Prostate gland (tissue), 2 donors: Measurements from ENCODE around the gene POU6F2. TPM values are rescaled to one million over a fixed set of nuclear protein-coding genes. Genes with fewer than 3 reads are reported as not detected.

ENCODE experiments used
- DNase-seq: peaks from one replicate; pipeline ENCODE4 v3.0.0-alpha.2; 2019; ENCODE audit warnings: low spot score
- H3K27ac ChIP-seq, 2 donors: fragments of 200-600 bp; sonication (generic); 2 replicates each; pipeline ENCODE4 v1.5.1; 2017 to 2019
- H3K27me3 ChIP-seq: fragments of 200-600 bp; sonication (generic); replicated peaks from 2 replicates; pipeline ENCODE4 v1.5.1; 2019; ENCODE audit not compliant: insufficient read depth
- H3K36me3 ChIP-seq, 2 donors: fragments of 200-600 bp; sonication (generic); 1 replicate in 1 of 2; 2 replicates in 1 of 2; pipeline versions ENCODE4 v1.5.1 to v1.8.1; 2017 to 2019
- H3K4me1 ChIP-seq: fragments of 200-600 bp; sonication (generic); replicated peaks from 2 replicates; pipeline ENCODE4 v1.5.1; 2019
- H3K4me3 ChIP-seq, 2 donors: fragments of 200-600 bp; sonication (generic); 2 replicates each; pipeline ENCODE4 v1.5.1; 2017 to 2019
- H3K9me3 ChIP-seq: fragments of 200-600 bp; sonication (generic); 2 replicates; pipeline ENCODE4 v1.5.1; 2017
- POLR2A ChIP-seq: fragments of 450-650 bp; IDR thresholded peaks from one replicate; pipeline ENCODE4 v1.6.1; 2016; ENCODE audit warnings: antibody characterized with exemption, mild to moderate bottlenecking
- POLR2AphosphoS5 ChIP-seq: sonication (generic); formaldehyde crosslinking; IDR thresholded peaks from one replicate; pipeline ENCODE4 v1.6.1; 2017; ENCODE audit warnings: antibody characterized with exemption
- WGBS: methylation state at CpG from one replicate; pipeline ENCODE4 v1.1.5; 2018; 5-methylcytosine and 5-hydroxymethylcytosine counted together
- intact Hi-C: fragments of 100-400 bp; cut with DNase I; formaldehyde crosslinking; loops from one replicate; pipeline ENCODE4 v1.14.2; 2022
- total RNA-seq, 2 donors: library from RNA; depleted of rRNA; stranded (reverse); fragments of >200 nt; gene quantifications; one replicate each; pipeline ENCODE4 v1.1.0, GENCODE V29; 2016
- TF ChIP-seq, protein P1 (sequence below), 4 experiments: fragments of 200-600 bp in 2 of 4; fragments of 450-650 bp in 2 of 4; sonication (generic) in 2 of 4; IDR thresholded peaks; 1 replicate in 3 of 4; 2 replicates in 1 of 4; pipeline ENCODE4 v1.5.1; 2016 to 2019; ENCODE audit warnings: antibody characterized with exemption in 4 of 4, mild to moderate bottlenecking in 2 of 4, moderate library complexity in 2 of 4

The POU6F2 gene
- total RNA-seq, 2 donors from 2014 or later, result 2.4 TPM; not detected in 1

DNA sequence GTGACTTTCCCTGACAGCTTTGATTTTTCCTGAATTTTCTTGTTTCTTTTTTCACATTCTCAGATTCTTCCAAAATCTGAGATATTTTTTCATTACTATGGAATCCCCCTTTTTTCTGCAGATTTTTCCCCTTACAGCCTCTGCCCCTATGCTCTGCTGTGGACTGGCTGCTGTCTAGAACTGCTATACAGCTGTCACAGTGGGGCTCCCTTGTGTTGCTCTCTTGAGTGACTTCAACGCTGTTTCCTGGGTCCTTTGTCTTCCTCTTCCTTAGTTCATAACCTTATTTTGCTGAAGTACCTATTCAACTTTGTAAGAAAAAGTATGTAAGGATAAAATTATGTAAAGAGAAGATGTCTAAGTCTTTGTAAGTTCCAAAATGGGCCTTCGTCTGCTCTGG is 354.4 kb downstream of the POU6F2 start:
- intact Hi-C loops, result no loop called here
- DNase-seq, result no peak
- Histone ChIP-seq H3K4me3 (no peak overlapping the region), H3K27me3 (no peaks in the 10 kb centered on the region), H3K9me3 (no peaks in the 10 kb centered on the region), H3K27ac (no peak overlapping the region), H3K36me3 (no peaks in the 10 kb centered on the region), H3K4me1 (no peaks in the 10 kb centered on the region)
- 82% methylated on average over 2 of the region's 2 CpGs for WGBS
- TF ChIP-seq POLR2AphosphoS5, result no peak
- TF ChIP-seq POLR2A, result no peak
- TF ChIP-seq, protein P1, sequence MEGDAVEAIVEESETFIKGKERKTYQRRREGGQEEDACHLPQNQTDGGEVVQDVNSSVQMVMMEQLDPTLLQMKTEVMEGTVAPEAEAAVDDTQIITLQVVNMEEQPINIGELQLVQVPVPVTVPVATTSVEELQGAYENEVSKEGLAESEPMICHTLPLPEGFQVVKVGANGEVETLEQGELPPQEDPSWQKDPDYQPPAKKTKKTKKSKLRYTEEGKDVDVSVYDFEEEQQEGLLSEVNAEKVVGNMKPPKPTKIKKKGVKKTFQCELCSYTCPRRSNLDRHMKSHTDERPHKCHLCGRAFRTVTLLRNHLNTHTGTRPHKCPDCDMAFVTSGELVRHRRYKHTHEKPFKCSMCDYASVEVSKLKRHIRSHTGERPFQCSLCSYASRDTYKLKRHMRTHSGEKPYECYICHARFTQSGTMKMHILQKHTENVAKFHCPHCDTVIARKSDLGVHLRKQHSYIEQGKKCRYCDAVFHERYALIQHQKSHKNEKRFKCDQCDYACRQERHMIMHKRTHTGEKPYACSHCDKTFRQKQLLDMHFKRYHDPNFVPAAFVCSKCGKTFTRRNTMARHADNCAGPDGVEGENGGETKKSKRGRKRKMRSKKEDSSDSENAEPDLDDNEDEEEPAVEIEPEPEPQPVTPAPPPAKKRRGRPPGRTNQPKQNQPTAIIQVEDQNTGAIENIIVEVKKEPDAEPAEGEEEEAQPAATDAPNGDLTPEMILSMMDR (IDR thresholded peaks at IDR 0.05), result no peak

DNA sequence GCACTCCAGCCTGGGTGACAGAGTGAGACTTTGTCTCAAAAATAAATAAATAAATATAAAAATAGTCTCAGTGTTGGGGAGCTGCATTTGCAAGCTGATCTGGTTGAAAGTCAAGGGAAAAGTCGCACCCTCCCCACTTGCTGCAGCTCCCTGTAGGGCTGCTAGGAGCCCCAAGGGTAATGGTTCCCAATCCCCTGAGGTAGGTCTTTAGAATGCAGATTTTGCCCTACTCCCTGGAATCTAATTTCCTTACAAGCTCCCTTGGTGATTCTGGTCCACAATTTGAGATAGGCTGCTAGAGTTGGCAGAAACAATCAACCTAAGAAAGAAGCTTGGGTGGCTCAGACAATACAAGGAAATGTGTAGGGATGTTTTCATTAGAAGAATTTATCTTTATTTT is 356.0 kb downstream of the POU6F2 start:
- no peaks in the 10 kb centered on the region for H3K9me3 ChIP-seq
- no peak for TF ChIP-seq POLR2A
- no peak for TF ChIP-seq POLR2AphosphoS5
- TF ChIP-seq, protein P1 (IDR thresholded peaks at IDR 0.05), result no peak
- H3K4me3 ChIP-seq, result no peak overlapping the region
- 90% methylated on average over 1 of the region's 1 CpG for WGBS
- H3K27me3 ChIP-seq, result no peaks in the 10 kb centered on the region
- no peak for DNase-seq
- H3K36me3 ChIP-seq, result no peaks in the 10 kb centered on the region
- no peaks in the 10 kb centered on the region for H3K4me1 ChIP-seq
- no peak overlapping the region for H3K27ac ChIP-seq
- intact Hi-C loops, result no loop called here

DNA sequence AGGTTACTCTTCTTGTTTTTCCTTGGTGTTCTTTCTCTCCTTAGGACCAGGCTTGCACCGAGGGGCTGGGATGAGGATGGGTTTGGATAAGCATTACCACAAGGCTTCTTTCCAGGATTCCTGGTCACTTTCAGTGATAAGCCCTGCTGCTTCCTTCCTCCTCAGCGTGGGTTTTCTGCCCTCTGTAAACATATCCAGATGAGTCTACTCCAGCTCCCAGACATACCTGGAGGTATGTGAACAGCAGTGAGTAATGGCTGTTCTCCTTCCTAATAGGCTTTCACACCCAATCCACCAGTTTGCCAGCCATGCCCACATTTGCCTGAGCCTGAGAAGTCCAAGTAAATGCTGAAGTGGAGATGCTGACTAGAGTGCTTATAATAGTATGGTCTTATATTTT is 358.7 kb downstream of the POU6F2 start:
- WGBS, result 56% methylated on average over 2 of the region's 2 CpGs
- intact Hi-C loops, result no loop called here
- no peak overlapping the region for H3K4me3 ChIP-seq
- no peak for DNase-seq
- H3K27me3 ChIP-seq, result no peaks in the 10 kb centered on the region
- H3K36me3 ChIP-seq, result no peaks in the 10 kb centered on the region
- TF ChIP-seq POLR2A, result no peak
- TF ChIP-seq POLR2AphosphoS5, result no peak
- TF ChIP-seq, protein P1 (IDR thresholded peaks at IDR 0.05), result no peak
- H3K27ac ChIP-seq, result no peak overlapping the region
- H3K4me1 ChIP-seq, result no peaks in the 10 kb centered on the region
- no peaks in the 10 kb centered on the region for H3K9me3 ChIP-seq

DNA sequence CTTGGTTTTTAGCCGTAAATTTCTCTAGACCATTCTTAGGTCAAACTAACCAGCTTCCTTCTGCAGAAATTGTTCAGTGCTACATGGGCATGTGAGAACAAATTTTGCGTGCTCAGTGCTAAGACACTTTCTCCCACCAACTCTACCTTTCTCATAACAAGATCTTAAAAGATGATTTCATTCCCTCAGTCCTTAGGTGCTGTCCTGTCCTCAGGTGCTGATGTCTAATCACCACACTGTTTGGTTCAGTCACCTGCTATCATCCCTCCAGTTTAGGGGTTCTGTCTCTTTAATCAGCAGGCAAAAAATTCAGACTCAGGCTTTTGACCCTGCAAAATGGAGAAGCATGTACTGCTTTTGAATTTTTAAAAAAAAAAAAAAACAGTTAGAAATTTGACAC is 361.0 kb downstream of the POU6F2 start:
- 90% methylated on average over 2 of the region's 2 CpGs for WGBS
- TF ChIP-seq POLR2A (no peak), POLR2AphosphoS5 (no peak)
- TF ChIP-seq, protein P1 (IDR thresholded peaks at IDR 0.05), result no peak
- intact Hi-C loops, result no loop called here

DNA sequence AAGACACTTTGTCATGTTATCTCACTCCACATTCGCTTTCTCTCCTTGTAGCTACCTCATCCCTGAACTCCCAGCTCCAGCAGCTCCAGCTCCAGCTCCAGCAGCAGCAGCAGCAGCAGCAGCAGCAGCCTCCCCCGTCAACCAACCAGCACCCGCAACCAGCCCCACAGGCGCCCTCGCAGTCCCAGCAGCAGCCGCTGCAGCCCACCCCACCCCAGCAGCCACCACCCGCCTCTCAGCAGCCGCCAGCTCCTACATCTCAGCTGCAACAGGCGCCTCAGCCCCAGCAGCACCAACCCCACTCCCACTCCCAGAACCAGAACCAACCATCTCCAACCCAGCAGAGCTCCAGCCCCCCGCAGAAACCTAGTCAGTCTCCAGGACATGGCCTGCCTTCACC is 361.9 kb downstream of the POU6F2 start:
- H3K4me1 ChIP-seq, result no peaks in the 10 kb centered on the region
- WGBS, result 89% methylated on average over 10 of the region's 10 CpGs
- H3K27me3 ChIP-seq, result no peaks in the 10 kb centered on the region
- intact Hi-C loops, result no loop called here
- H3K27ac ChIP-seq, result no peak overlapping the region
- no peaks in the 10 kb centered on the region for H3K9me3 ChIP-seq
- TF ChIP-seq, protein P1 (IDR thresholded peaks at IDR 0.05), result no peak
- no peak for TF ChIP-seq POLR2A
- no peak for TF ChIP-seq POLR2AphosphoS5
- DNase-seq, result no peak
- no peak overlapping the region for H3K4me3 ChIP-seq
- no peaks in the 10 kb centered on the region for H3K36me3 ChIP-seq

More for the DNA sequence above, 361.0 kb downstream of the POU6F2 start:
- Histone ChIP-seq H3K27me3 (no peaks in the 10 kb centered on the region), H3K9me3 (no peaks in the 10 kb centered on the region), H3K4me3 (no peak overlapping the region), H3K36me3 (no peaks in the 10 kb centered on the region), H3K4me1 (no peaks in the 10 kb centered on the region), H3K27ac (no peak overlapping the region)
- DNase-seq, result no peak
